Fibroblast of the aortic adventitia (primary cell): ENCODE data around the gene SMIM5. TPM values are rescaled to one million over a fixed set of nuclear protein-coding genes. Genes with fewer than 3 reads are reported as not detected.

Experiments used
- DNase-seq: peaks from one replicate; pipeline ENCODE4 v3.0.0-alpha.2; 2010; ENCODE audit warnings: low read depth
- H3K4me3 ChIP-seq: 2 replicates; pipeline ENCODE4 v1.5.1; 2011; ENCODE audit warnings: low read depth, mild to moderate bottlenecking, control low read depth, low read length, moderate library complexity
- CTCF ChIP-seq: IDR thresholded peaks from 2 replicates; pipeline ENCODE4 v1.5.1; 2011; ENCODE audit warnings: mild to moderate bottlenecking, low read length, control low read depth, inconsistent platforms; ENCODE audit not compliant: insufficient read depth
- total RNA-seq: library from RNA; depleted of rRNA; stranded (reverse); fragments of >200 nt; gene quantifications from 2 replicates; pipeline ENCODE4 v1.2.3, GENCODE V29; 2012; ENCODE audit warnings: low replicate concordance

Gene SMIM5
- total RNA-seq, 1 donor: not detected

- TF ChIP-seq CTCF: no peak
- DNase-seq: no peak
Observed at GRCh38 chr17:75639771-75640555, 6.7 kb downstream of the SMIM5 start.

GRCh38 chr17:75640556-75641119 is 7.4 kb downstream of the SMIM5 start:
- no peak for TF ChIP-seq CTCF
- H3K4me3 ChIP-seq: no peak overlapping the region
- no peak for DNase-seq

More at GRCh38 chr17:75639771-75640555, 6.7 kb downstream of the SMIM5 start:
- no peak overlapping the region for H3K4me3 ChIP-seq

- DNase-seq: no peak
- TF ChIP-seq CTCF: no peak
- no peak overlapping the region for H3K4me3 ChIP-seq
Observed at GRCh38 chr17:75641343-75641742, 8.1 kb downstream of the SMIM5 start.

- no peak overlapping the region for H3K4me3 ChIP-seq
- no peak for TF ChIP-seq CTCF
- no peak for DNase-seq
Observed at GRCh38 chr17:75642182-75642783, 9.0 kb downstream of the SMIM5 start.

- no peak overlapping the region for H3K4me3 ChIP-seq
- no peak for TF ChIP-seq CTCF
- no peak for DNase-seq
Observed at GRCh38 chr17:75642784-75643642, 9.8 kb downstream of the SMIM5 start.

GRCh38 chr17:75643643-75644017 is 10.4 kb downstream of the SMIM5 start:
- no peak for TF ChIP-seq CTCF
- no peak overlapping the region for H3K4me3 ChIP-seq
- DNase-seq: no peak
